GM18508 (cell line): ENCODE measurements around the gene EBF3.

Experiments
- ATAC-seq: cut with Tn5 transposase; IDR thresholded peaks from one replicate; pipeline ENCODE4 v1.9.1; 2021; ENCODE audit warnings: moderate number of reproducible peaks; ENCODE audit not compliant: insufficient read depth, unreplicated experiment

The EBF3 gene

DNA sequence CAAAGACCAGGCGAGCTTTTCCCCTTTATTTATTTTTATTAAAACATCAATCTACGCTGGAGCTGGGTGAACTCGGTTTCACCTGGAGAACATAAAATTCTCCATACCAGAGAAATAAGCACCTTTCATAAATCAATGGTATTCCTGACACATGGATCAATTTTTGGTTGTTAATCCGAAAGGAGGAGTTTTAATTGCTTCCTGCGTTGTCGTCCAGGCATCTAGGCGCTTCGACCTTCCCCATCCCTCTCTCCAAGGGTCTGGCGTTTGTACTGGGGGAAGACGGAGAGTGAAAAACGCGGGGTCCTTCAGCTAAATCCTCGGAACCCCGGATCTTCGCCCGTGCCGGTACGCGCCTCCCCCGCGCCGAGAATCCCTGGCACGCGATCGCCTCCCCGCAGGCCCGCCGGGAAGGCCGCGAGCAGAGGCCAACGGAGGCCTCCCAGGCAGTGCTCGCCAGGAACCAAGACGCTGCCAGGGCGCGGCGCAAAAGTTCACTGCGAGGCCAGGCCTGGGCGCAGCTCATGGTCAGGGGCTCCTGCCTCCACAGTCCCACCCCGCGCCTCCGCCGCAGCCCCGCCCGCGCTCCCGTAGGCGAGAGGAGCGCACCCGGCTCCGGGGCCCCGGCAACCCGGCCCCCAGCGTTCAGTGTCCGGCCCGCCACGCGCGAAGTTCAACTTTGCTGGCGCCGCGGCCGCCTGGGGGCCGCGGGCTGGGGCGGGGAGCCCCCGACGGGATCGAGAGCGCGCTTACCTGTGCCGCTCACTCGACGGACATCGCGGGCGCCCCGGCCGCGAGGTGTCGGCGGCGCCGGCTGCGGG lies 8.3 kb upstream of the EBF3 start:
- ATAC-seq: no peak

DNA sequence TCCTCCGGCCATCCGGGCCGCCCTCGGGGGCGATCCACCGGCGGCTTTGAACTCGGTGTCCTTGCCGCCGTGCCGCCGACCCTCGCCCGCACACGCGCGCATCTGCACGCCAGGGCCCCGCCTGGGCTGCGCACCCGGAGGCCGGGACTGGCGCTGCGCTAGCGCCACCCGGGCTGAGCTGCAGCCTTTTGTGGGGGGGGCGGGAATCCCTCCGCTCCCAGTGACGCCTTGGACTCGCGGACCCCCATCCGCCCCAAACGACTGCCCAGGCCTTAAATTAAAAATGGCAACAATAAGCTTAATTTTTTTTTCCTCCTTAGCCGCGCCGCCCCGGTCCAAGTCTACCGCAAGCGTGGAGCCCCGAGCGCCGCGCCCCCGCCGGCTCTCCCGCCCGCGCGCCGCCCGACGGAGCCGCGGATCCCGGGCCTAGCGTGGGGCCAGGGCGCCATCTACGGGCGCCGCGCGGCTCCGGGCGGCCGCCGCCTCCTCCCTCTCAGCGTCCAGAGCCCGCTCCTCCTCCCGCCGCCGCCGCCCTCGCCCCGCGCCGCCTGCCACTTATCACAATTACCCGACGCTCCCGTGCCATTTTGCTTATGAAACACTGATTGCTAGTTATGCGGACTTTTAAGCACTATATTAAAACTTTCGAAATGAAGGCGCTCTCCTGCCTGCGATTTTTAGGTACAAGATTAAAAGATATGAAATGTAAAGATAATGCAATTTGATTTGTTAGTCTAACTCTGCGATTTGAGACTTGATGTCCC lies 7.5 kb upstream of the EBF3 start:
- no peak for ATAC-seq

DNA sequence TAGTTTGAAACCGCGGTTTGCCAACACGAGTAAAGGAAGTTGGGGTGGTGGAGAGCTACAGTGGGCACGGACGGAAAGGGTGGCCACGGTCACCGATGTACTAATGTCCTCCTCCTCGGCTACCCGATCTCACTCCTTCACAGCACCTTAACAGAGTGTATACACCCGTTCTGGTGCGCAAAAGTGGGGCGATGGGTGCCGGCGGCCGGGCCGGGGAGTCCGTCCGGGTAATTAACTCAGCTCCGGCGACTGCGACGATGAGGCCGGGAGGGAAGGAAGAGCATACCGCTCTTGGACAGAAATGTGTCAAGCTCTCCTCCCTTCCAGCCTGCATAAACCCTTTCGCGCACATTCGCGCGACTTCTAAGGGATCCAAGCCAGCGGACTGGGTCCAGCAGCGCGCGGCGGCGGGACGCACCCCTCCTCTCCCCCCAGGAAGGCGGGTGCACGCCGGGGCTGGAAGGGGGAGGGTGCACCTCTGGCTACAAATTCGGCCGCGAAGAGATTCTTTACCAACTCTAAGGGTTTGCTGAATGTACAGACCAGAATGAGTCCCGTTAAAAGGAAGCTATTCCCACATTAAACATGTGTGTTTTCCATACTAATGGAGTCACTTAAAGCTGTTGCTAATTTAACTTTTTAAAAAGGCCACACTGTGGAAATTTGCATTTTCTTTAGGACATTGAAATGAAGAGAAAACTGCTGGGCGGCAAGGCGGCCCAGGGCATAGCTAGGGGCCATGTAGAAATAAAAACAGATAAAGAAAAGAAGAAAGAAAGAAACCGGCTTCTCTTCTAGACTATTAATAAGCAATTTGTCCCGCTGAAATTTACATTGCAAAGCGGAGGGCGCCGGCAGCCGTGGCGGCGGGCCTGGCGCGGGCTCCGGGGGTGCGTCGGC lies 6.6 kb upstream of the EBF3 start:
- no peak for ATAC-seq

DNA sequence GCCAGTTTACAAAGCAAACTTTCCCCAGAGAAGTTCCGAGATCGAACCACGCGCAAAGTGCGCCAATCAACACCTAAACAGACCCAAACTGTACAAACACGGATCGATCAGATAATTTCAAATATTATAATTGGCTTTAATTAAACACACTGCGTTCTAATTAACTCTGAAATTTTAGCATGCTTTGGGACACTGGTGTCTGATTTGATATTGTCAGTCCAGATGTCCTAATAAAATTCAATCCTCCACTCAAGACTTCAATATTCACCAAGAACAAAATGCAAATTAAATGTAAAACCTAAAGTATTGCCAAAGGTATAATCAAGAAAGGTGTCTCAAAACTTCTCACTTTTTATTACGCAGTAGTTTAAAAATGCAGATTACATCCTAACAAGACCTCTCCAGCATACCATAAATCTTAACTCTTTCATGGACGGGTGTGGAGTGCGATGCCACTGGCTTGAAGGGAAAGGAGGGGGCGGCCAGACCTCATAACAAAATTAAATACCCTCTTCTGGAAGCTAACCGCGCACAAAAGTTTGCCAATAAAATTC lies 5.9 kb upstream of the EBF3 start:
- ATAC-seq: no peak

DNA sequence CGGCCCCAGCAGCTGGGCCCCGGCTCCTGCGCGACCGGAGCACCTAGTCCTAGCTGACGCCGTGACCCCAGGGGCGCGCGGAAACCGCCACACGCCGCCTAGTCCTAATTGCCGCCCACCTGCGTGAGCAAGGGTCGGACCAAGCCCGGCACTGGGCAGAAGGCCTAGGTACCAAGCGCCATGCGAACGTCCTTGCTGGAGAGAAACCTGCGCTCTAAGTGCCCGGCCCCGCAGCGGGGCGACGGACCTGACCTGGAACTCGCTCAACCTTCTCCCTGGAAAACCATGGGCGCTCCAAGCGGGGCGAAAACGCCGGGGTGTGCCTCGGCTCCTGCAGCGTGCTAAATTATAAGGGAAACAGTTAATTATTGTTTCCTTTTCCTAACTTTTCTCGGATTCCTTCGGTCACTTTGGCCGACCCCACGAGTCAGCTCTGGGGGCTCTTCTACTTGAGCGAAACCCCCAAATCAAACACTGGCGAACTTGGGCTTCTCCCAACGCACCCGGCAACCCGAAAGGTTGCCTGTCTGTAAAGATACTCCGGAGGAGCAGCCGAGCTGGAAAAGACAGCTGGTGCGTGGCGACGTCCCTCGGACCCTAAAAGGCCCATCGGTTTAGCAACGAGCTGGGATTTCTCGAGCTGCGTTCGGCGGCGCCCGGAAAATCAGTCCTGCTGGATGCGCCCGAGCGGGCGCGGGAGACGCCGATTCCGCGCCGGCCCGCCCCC lies 5.3 kb upstream of the EBF3 start:
- ATAC-seq: no peak

DNA sequence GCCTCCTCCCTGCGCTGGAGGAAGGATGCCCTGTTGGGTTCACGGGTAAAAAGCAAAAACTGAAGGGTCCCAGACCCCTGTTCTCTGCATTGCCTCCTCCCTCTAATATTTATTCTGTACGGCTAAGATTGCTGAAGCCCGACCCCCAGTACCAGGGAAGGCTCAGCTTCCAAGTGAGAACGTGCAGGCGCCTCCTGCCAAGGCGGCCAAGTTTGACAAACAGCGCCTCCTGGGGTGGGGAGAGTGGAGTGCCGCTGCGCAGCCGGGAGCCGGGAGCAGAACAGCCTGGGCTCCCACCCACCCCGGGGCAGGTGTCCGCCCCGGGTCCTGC lies 4.7 kb upstream of the EBF3 start:
- no peak for ATAC-seq

DNA sequence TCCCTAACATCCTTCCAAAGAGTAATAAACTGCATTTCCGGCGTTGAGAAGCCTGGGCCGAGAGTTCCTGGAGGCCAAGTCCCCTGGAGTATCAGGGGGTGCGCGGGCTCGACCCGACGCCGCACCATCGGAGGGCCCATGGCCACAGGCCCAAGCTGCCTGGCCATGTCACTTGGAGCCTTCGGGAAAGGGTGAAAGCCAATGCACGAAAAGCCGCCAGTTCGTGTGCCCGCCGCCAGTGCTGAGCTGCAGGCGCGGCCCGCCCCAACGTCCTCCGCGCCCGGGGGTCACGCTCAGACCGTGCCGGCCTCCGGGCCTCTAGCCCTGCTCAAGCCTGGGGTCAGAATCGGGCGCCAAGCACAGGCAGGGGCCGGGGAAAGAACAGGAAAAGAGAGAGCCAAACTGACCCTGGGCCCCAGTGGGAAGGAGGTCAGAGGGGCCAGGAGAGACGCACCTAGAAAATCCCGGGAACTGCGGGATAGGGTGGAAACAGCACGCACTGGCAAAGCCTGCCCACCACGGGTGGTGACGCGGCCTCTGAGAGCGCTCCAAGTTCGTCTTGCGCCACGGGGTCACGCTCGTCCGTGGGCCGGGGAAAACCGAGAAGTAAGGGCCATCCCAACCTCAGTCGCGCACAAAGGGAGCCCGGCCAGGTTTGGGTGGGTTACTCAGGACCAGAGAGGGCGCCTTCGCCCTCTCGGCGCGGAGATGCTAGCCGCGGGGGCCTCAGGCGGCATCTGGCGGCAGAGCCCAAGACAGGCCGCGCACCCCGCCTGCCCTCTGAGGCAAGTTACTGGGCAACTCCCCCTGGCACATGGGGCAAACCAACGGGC lies 4.2 kb upstream of the EBF3 start:
- no peak for ATAC-seq

DNA sequence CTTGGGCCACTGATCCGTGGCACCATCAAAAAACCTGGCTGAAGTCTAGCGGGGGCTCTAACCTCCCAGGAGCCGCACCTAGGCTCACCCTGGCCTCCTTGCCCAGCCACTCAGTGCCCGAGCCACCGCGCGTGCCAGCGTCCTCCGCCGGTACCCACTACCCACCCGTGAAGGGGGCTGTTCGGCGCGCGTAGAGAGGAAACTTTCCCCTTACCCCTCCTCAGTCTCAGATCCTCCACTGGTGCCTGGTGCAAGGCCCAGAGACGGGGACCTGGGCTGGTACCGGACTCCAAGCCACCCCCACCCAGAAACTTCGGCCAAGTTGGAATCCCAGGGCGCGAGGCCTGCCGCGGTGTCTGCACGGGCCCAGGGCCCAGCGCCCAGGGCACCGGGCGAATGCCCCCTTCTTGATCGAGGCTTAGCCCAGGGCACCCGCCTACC lies 3.5 kb upstream of the EBF3 start:
- ATAC-seq: no peak

DNA sequence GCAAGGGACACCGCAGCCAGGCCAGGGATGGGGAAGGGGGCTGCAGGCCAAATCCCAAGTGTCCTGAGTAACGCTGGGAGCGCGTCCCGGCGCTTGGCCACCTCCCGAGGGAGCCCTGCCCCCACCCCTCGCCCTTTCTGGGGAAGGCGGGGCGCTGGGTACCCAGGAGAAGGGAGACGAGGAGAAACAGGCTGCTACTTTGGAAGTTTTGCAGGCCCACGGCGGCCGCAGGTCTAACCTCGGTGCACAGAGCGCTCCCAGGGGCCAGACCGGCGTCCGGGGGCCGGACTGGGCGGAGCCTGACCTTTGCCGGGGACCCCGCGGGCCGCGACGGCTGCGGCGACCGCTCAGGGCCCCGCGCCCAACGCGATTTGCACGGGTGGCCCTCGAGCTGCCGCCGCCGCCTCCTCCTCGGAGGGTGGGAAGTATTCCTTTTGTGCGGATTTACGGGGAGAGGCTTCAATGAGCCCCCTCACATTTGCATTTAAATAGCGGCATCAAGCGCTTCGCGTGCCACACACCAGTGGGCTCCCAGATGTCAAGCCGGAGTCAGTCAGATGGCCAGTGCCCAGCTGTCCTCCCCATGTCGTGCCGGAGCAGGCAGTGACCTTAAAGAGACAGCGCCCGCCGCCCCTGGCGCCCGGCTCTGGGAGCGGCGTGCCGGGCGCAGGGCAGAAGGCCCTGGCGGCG lies 3.0 kb upstream of the EBF3 start:
- no peak for ATAC-seq

DNA sequence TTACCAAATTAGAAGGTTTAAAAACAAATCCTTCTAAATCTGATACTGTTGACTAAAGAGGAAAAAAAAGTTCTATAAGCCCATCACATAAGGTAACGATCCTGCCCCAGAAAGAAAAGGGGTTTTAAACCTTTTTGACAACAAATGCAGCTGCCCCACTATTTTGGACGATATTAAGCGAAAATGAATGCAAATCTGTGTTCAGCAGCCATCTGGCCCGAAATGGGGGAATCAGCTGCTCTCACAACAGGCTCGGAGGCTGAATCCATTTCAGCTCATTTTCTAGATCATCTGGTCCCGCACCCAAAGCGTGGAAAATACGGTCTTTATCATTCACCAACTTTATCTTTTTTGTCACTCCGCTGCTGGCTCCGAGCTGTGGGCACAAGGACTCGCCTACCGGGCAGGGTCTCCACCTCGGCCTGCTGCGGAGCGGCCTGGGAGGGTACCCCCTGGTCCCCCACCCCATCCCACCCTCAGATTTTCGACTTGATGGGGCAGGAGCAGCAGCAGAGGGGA lies 2.4 kb upstream of the EBF3 start:
- ATAC-seq: no peak

DNA sequence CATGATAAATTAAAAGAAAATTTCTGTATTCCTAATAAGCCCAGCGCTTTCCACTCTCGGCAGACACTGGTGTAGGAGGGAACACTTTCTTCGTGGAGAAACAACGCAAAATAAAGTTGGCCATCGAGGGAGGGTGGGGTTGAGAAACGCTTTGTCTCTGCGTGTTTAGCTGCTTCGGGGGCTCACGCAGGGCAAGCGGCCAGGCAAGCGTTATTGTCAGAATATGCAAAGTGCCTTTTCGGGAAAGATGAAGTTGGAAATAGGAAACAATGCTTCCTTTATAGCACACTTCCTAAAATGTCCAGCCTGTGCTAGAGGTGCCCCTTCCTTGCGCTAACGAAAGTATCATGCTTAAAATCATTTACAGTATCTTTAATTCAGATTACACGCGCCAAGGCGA lies 1.9 kb upstream of the EBF3 start:
- ATAC-seq: no peak

DNA sequence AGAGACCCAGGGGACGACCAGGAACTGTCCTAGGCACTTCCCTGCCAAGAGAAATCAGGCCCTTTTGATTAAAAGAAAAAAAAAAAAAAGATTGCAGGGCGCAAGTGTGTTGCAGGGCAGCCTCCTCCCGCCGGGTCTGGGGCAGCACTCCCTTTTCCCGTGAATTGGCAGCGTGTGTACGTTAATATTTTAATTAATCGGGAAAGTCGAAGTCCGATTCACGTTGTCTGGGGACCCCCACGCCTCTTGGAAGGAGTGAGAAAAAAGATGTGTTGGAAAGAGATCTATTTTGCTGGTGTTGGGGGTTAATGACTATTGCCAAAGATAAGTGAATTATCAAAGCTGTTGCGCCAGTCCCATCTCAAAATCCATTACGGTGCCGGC lies 1.3 kb upstream of the EBF3 start:
- no peak for ATAC-seq

DNA sequence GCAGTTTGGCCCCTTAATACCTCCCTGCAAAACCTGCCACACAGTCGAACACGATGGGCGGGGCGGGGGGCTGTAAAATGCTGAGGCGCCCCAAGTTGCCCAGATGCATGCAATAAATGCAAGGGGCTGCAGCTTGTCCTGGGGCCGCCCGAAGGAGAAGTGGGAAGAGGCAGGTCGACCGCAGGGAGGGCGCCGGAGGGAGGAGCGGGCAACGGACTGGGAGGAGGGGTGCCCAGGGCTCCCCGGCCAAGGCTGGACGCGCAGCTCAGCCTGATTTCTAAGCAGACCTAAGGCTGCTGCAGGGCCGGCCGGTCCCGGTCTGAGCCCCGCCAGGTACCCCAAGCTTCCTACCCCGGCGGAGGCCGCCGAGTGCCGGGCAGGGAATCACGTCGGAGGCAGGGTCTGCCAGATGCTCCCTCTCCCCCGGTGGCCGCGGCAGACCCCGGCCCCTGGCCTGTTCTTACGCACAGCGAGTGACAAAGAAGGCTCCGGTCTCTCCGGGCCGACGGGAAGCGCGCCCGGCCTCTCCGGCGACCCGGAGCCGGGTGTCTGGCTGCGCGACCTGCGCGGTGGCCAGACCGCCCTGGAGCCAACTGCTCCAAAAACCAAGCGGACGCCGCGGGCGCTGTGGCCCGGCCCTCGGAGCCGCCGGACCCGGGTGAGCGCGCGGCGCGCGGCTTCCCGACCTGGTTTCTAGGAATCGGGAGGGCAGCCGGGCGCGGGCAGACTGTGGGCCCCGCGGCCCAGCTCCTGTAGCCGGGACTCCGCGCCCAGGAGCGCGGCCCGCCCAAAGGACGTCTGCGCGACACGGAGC lies 744 bp upstream of the EBF3 start:
- no peak for ATAC-seq

DNA sequence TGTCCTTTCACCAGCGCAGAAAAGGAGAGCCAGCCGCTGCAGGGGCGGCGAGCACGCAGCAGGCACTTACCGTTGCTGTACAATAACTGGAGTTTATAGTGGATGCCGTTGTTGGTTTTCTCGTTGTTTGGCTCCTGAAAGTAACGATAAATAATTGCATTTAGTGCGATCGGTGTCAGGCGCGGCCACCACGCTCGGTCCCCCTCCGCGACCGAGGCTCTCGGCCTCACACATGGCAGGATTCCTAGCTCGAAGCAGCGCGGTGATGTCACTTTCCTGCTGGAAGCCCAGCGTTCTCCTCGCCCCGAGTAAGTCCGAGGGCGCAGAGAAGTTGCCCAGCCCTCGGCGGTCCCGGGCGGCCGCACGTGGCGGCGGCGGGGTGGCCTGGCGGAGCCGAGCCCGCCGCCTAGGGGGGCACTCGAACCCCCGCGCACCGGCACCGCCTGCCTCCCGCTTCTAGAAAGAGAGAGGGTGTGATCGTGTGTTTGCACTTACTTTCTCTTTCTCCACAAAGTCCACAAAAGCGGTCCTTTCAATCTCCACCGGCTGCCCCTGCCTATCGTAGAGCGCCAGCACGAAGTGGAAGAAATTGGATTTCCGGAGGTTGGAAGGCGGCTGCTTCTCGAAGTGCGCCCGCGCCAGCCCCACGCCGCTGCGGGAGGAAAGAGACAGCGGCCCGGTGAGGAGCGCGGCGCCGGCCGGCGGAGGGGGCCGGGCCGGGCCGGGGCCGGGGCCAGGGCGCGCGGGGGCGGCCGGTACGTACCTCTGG lies 1.0 kb downstream of the EBF3 start:
- ATAC-seq: no peak

DNA sequence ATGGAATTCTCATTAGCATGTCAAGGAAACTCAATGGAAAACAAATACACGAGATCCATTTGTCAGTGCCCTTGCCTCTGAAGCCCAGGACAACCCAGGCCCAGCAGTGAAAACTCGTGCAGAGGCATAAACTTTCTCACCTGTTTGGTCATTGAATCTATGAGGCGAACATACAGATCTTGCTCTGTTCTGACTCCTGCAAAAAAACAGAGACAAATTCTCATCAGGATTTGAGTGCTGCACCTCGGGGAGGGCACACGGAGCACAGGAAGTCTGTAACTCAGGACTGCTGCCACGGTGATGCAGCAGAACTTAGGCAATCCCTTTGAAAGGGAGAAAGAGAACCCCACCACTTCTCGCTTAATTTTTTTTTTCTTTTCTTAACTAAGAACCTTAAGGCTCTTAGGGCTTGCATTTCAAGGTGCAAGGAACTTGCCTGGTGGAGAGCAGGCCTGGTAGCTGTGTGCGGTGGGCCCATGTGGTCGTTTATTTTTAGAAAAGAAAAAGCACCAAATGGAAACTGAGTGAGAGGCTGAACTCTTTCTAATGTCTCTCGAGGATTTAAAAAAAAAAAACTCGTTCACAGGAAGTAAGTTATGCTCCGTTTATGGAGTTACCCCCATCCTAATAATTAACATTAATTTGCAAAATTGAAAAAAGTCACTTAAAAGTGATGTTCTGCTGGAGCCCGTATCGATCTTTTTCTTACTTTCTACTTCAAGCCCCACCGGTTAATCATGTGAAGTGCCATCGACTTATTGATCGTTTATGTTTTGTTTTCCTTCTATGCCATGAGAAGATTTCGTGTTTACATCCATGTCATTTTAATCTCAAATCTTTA lies 1.8 kb downstream of the EBF3 start:
- no peak for ATAC-seq

DNA sequence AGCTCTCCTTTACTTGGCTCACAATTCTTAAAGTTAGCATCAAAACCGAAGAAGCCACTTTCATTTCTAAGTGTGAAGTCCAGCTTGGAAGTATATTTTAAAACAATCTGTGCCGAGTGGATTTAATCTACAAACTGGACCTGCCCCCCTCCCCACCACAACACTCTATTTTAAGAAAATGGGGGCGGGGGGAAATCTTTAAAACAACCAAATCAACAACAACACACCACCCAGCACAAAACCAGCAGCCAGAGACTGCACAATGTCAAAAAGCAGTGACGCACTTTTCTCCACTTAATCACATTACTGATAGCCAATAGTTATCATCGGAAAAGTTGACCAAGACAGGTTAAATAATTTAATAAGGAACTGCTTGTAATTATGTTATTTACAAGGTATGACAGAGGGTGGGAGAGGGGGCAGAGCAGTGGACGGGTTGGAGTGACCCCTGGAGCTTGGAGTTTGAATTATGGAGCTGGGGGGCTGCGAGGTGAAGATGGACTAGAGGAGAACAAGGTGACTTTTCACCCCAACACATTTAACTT lies 2.8 kb downstream of the EBF3 start:
- ATAC-seq: no peak
